ENCODE data around the gene ACSS1.

DNA sequence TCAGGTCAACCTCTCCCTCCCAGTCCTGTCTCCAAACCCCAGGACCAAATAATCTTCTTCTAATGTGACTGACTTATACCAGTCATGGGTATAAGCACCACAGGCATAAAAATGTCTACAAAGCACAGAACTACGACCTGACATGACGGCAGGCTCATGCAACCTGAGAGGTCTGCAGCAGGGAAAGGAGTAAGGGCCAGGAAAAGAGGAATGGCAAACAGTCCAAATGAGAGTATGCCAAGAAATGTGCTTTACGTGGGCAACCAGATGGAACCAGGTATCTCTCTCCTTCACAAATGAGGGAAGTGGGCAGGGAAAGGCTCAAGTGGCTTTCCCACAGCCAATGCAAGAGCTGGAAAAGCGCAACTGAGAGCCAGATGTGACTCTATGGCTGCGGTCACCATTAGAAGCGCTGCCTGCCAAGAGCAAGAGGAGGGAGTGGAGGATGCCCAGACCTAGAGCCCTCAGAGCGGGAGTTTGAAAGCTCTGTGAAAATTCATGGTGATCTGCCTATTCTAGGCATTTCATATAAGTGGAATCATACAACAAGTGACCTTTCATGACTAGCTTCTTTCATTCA is 71.4 kb downstream of the ACSS1 start:
- TF ChIP-seq, protein P1, sequence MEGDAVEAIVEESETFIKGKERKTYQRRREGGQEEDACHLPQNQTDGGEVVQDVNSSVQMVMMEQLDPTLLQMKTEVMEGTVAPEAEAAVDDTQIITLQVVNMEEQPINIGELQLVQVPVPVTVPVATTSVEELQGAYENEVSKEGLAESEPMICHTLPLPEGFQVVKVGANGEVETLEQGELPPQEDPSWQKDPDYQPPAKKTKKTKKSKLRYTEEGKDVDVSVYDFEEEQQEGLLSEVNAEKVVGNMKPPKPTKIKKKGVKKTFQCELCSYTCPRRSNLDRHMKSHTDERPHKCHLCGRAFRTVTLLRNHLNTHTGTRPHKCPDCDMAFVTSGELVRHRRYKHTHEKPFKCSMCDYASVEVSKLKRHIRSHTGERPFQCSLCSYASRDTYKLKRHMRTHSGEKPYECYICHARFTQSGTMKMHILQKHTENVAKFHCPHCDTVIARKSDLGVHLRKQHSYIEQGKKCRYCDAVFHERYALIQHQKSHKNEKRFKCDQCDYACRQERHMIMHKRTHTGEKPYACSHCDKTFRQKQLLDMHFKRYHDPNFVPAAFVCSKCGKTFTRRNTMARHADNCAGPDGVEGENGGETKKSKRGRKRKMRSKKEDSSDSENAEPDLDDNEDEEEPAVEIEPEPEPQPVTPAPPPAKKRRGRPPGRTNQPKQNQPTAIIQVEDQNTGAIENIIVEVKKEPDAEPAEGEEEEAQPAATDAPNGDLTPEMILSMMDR (conservative IDR thresholded peaks at IDR 0.05): no peak
- no peak for TF ChIP-seq EZH2 (IDR thresholded peaks at IDR 0.05; ENCODE audit: low read depth)
